Prostate gland (tissue), 2 donors: Measurements from ENCODE around the gene GMPR.

Experiments
- CTCF ChIP-seq, 4 experiments: fragments of 200-600 bp in 2 of 4; fragments of 450-650 bp in 2 of 4; sonication (generic) in 2 of 4; IDR thresholded peaks; 1 replicate in 3 of 4; 2 replicates in 1 of 4; pipeline ENCODE4 v1.5.1; 2016 to 2019; ENCODE audit warnings: antibody characterized with exemption in 4 of 4, mild to moderate bottlenecking in 2 of 4, moderate library complexity in 2 of 4
- POLR2A ChIP-seq: fragments of 450-650 bp; IDR thresholded peaks from one replicate; pipeline ENCODE4 v1.6.1; 2016; ENCODE audit warnings: antibody characterized with exemption, mild to moderate bottlenecking

GRCh38 chr6:16305788-16306187 lies 67.4 kb downstream of the GMPR start:
- TF ChIP-seq CTCF (IDR thresholded peaks at IDR 0.05) (no peak), POLR2A (no peak)
